ENCODE results near the gene HTR6.

HTR6 gene

GRCh38 chr1:19644681-19645410, 19.8 kb upstream of the HTR6 start:
- H3K27me3 Mint-ChIP-seq (ENCODE audit: low read depth) = peaks cover 24% of the 10 kb centered on the region
- H3K4me1 Mint-ChIP-seq (ENCODE audit: low read depth) = peaks cover 31% of the 10 kb centered on the region
- H3K27ac Mint-ChIP-seq = peak overlapping the region; percentile 78
- H3K9me3 Mint-ChIP-seq = no peaks in the 10 kb centered on the region
- H3K36me3 Mint-ChIP-seq (ENCODE audit: low read depth) = no peaks in the 10 kb centered on the region
- peak overlapping the region; percentile 91 for H3K4me3 Mint-ChIP-seq

- no peaks in the 10 kb centered on the region for H3K9me3 Mint-ChIP-seq
- H3K36me3 Mint-ChIP-seq (ENCODE audit: low read depth) = no peaks in the 10 kb centered on the region
- H3K27me3 Mint-ChIP-seq (ENCODE audit: low read depth) = peaks cover 24% of the 10 kb centered on the region
- H3K4me3 Mint-ChIP-seq = peak overlapping the region; percentile 67
- peaks cover 31% of the 10 kb centered on the region for H3K4me1 Mint-ChIP-seq (ENCODE audit: low read depth)
- H3K27ac Mint-ChIP-seq = no peak overlapping the region
Observed at GRCh38 chr1:19645411-19646251, 19.0 kb upstream of the HTR6 start.

GRCh38 chr1:19646377-19647319, 18.0 kb upstream of the HTR6 start:
- Mint-ChIP-seq H3K9me3 (no peaks in the 10 kb centered on the region), H3K4me1 (ENCODE audit: low read depth) (peaks cover 33% of the 10 kb centered on the region), H3K4me3 (peak overlapping the region; percentile 67), H3K36me3 (ENCODE audit: low read depth) (no peaks in the 10 kb centered on the region), H3K27me3 (ENCODE audit: low read depth) (peaks cover 19% of the 10 kb centered on the region), H3K27ac (peak overlapping the region; percentile 2)

GRCh38 chr1:19647643-19648042, 17.0 kb upstream of the HTR6 start:
- H3K36me3 Mint-ChIP-seq (ENCODE audit: low read depth) = no peaks in the 10 kb centered on the region
- H3K4me1 Mint-ChIP-seq (ENCODE audit: low read depth) = peaks cover 33% of the 10 kb centered on the region
- peak overlapping the region; percentile 38 for H3K27ac Mint-ChIP-seq
- no peaks in the 10 kb centered on the region for H3K9me3 Mint-ChIP-seq
- peaks cover 9% of the 10 kb centered on the region for H3K27me3 Mint-ChIP-seq (ENCODE audit: low read depth)
- peak overlapping the region; percentile 5 for H3K4me3 Mint-ChIP-seq

- H3K4me1 Mint-ChIP-seq (ENCODE audit: low read depth) = peaks cover 30% of the 10 kb centered on the region
- no peaks in the 10 kb centered on the region for H3K9me3 Mint-ChIP-seq
- H3K36me3 Mint-ChIP-seq (ENCODE audit: low read depth) = no peaks in the 10 kb centered on the region
- no peak overlapping the region for H3K4me3 Mint-ChIP-seq
- no peak overlapping the region for H3K27ac Mint-ChIP-seq
- H3K27me3 Mint-ChIP-seq (ENCODE audit: low read depth) = peaks cover 3% of the 10 kb centered on the region
Observed at GRCh38 chr1:19648239-19648638, 16.4 kb upstream of the HTR6 start.

- Mint-ChIP-seq H3K4me3 (no peak overlapping the region), H3K27me3 (ENCODE audit: low read depth) (no peaks in the 10 kb centered on the region), H3K9me3 (no peaks in the 10 kb centered on the region)
Observed at GRCh38 chr1:19648689-19649088, 16.0 kb upstream of the HTR6 start.

GRCh38 chr1:19650416-19651140, 14.1 kb upstream of the HTR6 start:
- H3K9me3 Mint-ChIP-seq = no peaks in the 10 kb centered on the region
- H3K36me3 Mint-ChIP-seq (ENCODE audit: low read depth) = no peaks in the 10 kb centered on the region
- peaks cover 32% of the 10 kb centered on the region for H3K4me1 Mint-ChIP-seq (ENCODE audit: low read depth)
- H3K27ac Mint-ChIP-seq = no peak overlapping the region
- H3K4me3 Mint-ChIP-seq = no peak overlapping the region
- H3K27me3 Mint-ChIP-seq (ENCODE audit: low read depth) = no peaks in the 10 kb centered on the region

More at GRCh38 chr1:19648689-19649088, 16.0 kb upstream of the HTR6 start:
- Mint-ChIP-seq H3K27ac (no peak overlapping the region), H3K4me1 (ENCODE audit: low read depth) (peaks cover 29% of the 10 kb centered on the region), H3K36me3 (ENCODE audit: low read depth) (no peaks in the 10 kb centered on the region)

- H3K4me3 Mint-ChIP-seq = no peak overlapping the region
- peaks cover 25% of the 10 kb centered on the region for H3K4me1 Mint-ChIP-seq (ENCODE audit: low read depth)
- H3K27me3 Mint-ChIP-seq (ENCODE audit: low read depth) = no peaks in the 10 kb centered on the region
- H3K9me3 Mint-ChIP-seq = no peaks in the 10 kb centered on the region
- H3K27ac Mint-ChIP-seq = no peak overlapping the region
- H3K36me3 Mint-ChIP-seq (ENCODE audit: low read depth) = no peaks in the 10 kb centered on the region
Observed at GRCh38 chr1:19651141-19651737, 13.4 kb upstream of the HTR6 start.

GRCh38 chr1:19654386-19654785, 10.3 kb upstream of the HTR6 start:
- Mint-ChIP-seq H3K9me3 (no peaks in the 10 kb centered on the region), H3K27ac (no peak overlapping the region), H3K4me1 (ENCODE audit: low read depth) (peaks cover 8% of the 10 kb centered on the region), H3K36me3 (ENCODE audit: low read depth) (peaks cover 2% of the 10 kb centered on the region), H3K27me3 (ENCODE audit: low read depth) (no peaks in the 10 kb centered on the region), H3K4me3 (no peak overlapping the region)

GRCh38 chr1:19654886-19655717, 9.6 kb upstream of the HTR6 start:
- peaks cover 4% of the 10 kb centered on the region for H3K27me3 Mint-ChIP-seq (ENCODE audit: low read depth)
- no peaks in the 10 kb centered on the region for H3K9me3 Mint-ChIP-seq
- no peak overlapping the region for H3K4me3 Mint-ChIP-seq
- peaks cover 13% of the 10 kb centered on the region for H3K4me1 Mint-ChIP-seq (ENCODE audit: low read depth)
- H3K36me3 Mint-ChIP-seq (ENCODE audit: low read depth) = peaks cover 2% of the 10 kb centered on the region
- H3K27ac Mint-ChIP-seq = no peak overlapping the region

GRCh38 chr1:19655718-19656080, 9.0 kb upstream of the HTR6 start:
- H3K9me3 Mint-ChIP-seq = no peaks in the 10 kb centered on the region
- H3K27me3 Mint-ChIP-seq (ENCODE audit: low read depth) = peaks cover 4% of the 10 kb centered on the region
- H3K4me3 Mint-ChIP-seq = no peak overlapping the region
- no peak overlapping the region for H3K27ac Mint-ChIP-seq
- peaks cover 2% of the 10 kb centered on the region for H3K36me3 Mint-ChIP-seq (ENCODE audit: low read depth)
- peaks cover 13% of the 10 kb centered on the region for H3K4me1 Mint-ChIP-seq (ENCODE audit: low read depth)

GRCh38 chr1:19656134-19656779, 8.4 kb upstream of the HTR6 start:
- Mint-ChIP-seq H3K27ac (no peak overlapping the region), H3K4me1 (ENCODE audit: low read depth) (peaks cover 12% of the 10 kb centered on the region), H3K27me3 (ENCODE audit: low read depth) (peaks cover 4% of the 10 kb centered on the region), H3K36me3 (ENCODE audit: low read depth) (peaks cover 2% of the 10 kb centered on the region), H3K9me3 (no peaks in the 10 kb centered on the region), H3K4me3 (no peak overlapping the region)

All from T-helper 1 cell treated with Interleukin-12 subunit alpha and Interleukin-12 subunit beta and Interleukin-4 antibody, amounts not matched to agents 30 μg/mL and 1 μg/mL, for 36 hours (primary cell).